HG03342 (cell line): Measurements from ENCODE around the gene CENPA.
A peak's percentile ranks its signal among the peaks of the same experiment; 100 is the strongest.
"Not testable (repeated sequence)": the region's sequence is repeated elsewhere in the genome, so short reads cannot be mapped to it uniquely, and the experiment has no call there.

Source experiments
- ATAC-seq: cut with Tn5 transposase; IDR thresholded peaks from one replicate; pipeline ENCODE4 v1.9.1; 2021; ENCODE audit warnings: mild to moderate bottlenecking, moderate library complexity; ENCODE audit not compliant: unreplicated experiment

The CENPA gene

GRCh38 chr2:26786207-26787028 is 562 bp downstream of the CENPA start:
- ATAC-seq = peak; percentile 14

DNA sequence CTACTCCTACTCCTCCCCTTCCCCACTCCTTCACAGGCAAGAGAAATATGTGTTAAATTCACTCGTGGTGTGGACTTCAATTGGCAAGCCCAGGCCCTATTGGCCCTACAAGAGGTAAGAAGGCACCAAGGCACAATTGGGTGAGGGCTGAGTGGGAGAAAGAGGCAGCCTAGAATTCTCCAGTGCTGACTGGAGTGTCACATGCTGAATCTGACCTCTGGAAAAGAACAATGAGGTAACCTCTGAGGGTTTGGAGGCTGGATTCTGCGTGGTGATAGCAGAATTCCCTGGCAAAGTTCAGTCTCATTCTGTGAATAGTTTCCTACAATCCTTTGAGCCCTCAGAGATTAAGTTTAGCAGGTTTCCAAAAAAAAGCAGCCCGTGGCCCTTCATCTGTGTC is 6.9 kb downstream of the CENPA start:
- no peak for ATAC-seq

GRCh38 chr2:26793518-26793917 is 7.7 kb downstream of the CENPA start:
- no peak for ATAC-seq

DNA sequence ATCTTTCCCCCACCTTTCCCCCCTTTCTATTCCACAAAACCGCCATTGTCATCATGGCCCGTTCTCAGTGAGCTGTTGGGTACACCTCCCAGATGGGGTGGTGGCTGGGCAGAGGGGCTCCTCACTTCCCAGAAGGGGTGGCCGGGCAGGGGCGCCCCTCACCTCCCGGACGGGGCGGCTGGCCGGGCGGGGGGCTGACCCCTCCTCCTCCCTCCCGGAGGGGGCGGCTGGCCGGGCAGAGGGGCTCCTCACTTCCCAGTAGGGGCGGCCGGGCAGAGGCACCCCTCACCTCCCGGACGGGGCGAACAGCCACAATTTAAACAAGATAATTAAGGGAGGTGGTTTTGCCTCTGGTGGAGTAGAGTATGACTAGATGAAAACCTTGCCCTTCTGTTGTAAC is 9.3 kb downstream of the CENPA start:
- not testable (repeated sequence) for ATAC-seq

GRCh38 chr2:26801328-26801727 is 15.5 kb downstream of the CENPA start:
- ATAC-seq = no peak

GRCh38 chr2:26801796-26802195 is 15.9 kb downstream of the CENPA start:
- ATAC-seq = no peak

GRCh38 chr2:26805241-26805676 is 19.4 kb downstream of the CENPA start:
- ATAC-seq = no peak

- ATAC-seq = no peak
Observed at GRCh38 chr2:26807788-26808460, 22.1 kb downstream of the CENPA start.

DNA sequence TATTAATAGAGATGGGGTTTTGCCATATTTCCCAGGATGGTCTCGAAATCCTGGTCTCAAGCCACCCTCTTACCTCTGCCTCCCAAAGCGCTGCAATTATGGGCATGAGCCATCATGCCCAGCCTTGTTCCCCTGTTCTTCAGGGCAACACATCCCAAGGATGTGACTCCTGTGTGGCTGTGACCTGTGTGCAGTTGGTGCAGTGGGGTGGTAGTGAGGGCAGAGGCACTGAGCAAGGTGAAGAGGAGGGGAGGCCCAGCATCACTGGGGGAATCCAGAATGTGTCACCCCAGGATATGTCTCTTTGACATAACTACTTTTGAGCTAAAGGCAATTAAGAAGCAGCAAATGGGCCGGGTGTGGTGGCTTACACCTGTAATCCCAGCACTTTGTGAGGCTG is 23.4 kb downstream of the CENPA start:
- ATAC-seq = no peak

DNA sequence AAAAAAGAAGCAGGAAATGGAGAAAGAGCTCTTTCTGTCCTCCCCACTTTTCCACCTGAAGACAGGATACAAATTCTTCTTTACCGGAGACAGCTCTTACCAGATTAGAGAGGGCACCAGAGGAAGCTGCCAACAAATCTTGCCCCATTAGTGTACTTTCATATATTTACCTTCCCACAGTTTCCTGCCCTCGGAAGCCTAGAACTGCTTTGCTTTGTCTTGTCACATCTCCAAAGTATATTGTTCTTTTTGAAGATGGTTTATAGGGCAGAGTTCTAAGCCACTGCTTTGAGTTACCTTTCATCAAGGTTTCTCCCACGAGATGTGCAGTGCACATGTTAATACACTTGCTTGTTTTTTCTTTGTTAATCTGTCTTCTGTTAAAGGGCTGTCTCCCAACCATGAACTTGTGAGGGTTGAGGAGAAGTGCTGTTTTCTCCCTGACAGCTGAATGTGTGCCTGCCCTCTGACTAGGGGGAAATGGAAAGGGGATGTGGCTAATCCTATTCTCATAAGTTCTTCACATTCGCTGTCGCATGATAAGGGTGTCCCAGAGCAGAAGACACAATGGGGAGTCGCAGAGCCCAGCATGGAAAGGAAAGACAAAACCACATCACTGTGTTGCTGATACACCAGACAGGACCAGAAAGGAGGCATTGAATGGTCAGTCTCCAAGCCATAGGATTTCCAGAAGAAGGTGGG is 24.2 kb downstream of the CENPA start:
- ATAC-seq = no peak

- no peak for ATAC-seq
Observed at GRCh38 chr2:26811261-26811660, 25.4 kb downstream of the CENPA start.

DNA sequence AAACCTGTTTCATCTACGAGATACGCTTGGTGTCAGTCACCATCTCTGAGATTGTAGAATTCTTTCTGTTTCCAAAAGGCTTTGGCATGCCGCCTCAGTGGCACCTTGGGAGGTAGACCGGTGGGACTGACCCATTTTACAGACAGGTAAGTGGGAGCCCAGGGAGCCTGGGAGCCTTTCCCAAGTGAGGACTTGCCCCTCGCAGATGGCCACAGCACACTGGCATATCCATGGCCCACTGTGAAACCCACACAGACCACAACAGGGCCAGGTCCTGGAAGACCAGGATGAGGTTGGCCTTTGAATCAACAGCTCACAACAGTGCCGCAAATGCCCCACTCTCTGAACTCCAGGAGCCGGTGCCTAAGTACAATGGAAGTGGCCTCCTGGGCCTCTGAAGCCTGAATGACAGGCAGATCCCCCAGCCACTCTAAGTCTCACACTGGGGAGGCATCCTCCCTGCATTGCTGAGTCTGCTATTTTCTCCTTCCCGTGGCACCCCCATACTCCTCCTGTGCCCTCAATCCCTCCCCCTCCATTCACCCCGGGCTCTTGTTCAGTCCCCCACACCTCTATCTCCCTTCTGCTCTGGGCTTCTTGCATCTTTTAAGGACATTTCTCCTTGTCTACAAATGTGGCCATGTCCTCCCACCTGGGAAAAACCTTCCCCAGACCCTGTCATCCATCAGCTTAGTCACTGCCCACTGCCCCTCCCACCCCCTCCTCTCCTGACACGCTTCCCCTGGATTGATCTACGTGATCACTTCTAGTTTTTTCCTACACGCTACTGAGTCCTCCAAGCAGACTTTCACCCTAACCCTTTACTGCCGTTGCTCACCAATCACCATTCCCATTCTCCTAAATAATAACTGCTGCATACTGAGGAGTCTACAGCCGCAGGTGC is 26.2 kb downstream of the CENPA start:
- ATAC-seq = no peak

- no peak for ATAC-seq
Observed at GRCh38 chr2:26812731-26813130, 26.9 kb downstream of the CENPA start.

DNA sequence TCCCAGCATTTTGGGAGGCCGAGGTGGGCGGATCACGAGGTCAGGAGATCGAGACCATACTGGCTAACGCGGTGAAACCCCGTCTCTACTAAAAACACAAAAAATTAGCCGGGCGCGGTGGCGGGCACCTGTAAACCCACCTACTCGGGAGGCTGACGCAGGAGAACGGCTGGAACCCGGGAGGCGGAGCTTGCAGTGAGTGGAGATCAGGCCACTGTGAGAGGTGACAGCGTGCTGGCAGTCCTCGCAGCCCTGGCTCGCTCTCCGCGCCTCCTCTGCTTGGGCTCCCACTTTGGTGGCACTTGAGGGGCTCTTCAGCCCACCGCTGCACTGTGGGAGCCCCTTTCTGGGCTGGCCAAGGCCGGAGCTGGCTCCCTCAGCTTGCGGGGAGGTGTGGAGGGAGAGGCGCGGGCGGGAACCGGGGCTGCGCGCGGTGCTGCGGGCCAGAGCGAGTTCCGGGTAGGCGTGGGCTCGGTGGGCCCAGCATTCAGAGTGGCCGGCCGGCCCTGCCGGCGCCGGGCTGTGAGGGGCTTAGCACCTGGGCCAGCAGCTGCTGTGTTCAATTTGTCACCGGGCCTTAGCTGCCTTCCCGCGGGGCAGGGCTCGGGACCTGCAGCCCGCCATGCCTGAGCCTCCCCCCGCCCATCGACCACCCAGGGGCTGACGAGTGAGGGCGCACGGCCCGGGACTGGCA is 28.4 kb downstream of the CENPA start:
- not testable (repeated sequence) for ATAC-seq

GRCh38 chr2:26816893-26817292 is 31.0 kb downstream of the CENPA start:
- no peak for ATAC-seq

- no peak for ATAC-seq
Observed at GRCh38 chr2:26818255-26818654, 32.4 kb downstream of the CENPA start.

GRCh38 chr2:26818972-26819371 is 33.1 kb downstream of the CENPA start:
- ATAC-seq = no peak

DNA sequence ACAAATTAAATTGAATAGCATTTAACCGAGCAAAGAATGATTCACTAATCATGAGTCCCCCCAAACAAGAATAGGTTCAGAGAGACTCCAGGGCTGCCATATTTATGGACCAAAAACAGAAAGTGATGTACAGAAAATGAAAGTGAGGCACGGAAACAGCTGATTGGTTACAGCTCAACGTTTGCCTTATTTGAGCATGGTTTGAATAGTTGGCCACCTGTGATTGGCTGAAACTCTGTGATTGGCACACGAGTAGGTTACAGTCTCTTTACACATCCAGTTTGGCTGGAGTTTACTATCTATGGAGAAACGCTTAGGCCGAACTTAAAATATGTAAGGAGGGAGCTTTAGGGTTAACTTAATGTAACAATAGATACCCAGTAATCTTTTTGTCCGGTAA is 35.1 kb downstream of the CENPA start:
- ATAC-seq = no peak

- ATAC-seq = no peak
Observed at GRCh38 chr2:26822877-26823276, 37.0 kb downstream of the CENPA start.
